A549 treated with ZK216348 at 1 μM for 4 hours (cell line): Measurements from ENCODE around the gene TUG1. TPM values are rescaled to one million over a fixed set of nuclear protein-coding genes. Genes with fewer than 3 reads are reported as not detected.

ENCODE experiments used
- total RNA-seq: library from RNA; stranded (reverse); fragments of 200-300 nt; extraction: Qiagen RNA extraction; gene quantifications from 5 replicates; pipeline ENCODE4 v1.2.3, GENCODE V29; 2022; ENCODE audit warnings: low read depth

TUG1 gene
- 23.1 to 31.1 TPM (median 29.8 TPM) in 5 replicates for total RNA-seq

DNA sequence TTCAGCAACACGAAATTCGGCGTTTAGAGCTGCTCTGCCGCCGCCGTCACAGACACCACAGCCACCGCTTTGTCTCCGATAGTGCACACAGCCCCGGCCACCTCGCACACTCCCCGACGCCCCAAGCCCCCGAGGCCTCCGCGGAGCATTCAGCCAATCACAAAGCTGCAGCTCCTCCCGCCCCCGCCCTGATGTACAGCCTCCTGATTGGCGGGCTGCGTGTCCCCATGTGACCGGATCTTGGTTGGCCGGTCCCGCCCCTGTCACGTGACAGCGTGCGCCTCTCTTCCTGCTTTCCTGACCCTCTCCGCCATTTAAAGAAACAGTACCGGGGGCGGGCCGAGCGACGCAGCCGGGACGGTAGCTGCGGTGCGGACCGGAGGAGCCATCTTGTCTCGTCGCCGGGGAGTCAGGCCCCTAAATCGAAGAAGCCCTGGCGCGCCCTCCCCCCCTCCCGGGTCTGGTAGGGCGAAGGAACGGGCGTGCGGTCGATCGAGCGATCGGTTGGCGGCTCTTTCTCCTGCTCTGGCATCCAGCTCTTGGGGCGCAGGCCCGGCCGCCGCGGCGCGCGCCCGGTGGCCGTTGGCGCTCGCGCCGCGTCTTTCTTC lies at the start of gene TUG1:
Gene TUG1, plus strand, starts transcription at position 342 of the 608 bp plus-strand sequence.

DNA sequence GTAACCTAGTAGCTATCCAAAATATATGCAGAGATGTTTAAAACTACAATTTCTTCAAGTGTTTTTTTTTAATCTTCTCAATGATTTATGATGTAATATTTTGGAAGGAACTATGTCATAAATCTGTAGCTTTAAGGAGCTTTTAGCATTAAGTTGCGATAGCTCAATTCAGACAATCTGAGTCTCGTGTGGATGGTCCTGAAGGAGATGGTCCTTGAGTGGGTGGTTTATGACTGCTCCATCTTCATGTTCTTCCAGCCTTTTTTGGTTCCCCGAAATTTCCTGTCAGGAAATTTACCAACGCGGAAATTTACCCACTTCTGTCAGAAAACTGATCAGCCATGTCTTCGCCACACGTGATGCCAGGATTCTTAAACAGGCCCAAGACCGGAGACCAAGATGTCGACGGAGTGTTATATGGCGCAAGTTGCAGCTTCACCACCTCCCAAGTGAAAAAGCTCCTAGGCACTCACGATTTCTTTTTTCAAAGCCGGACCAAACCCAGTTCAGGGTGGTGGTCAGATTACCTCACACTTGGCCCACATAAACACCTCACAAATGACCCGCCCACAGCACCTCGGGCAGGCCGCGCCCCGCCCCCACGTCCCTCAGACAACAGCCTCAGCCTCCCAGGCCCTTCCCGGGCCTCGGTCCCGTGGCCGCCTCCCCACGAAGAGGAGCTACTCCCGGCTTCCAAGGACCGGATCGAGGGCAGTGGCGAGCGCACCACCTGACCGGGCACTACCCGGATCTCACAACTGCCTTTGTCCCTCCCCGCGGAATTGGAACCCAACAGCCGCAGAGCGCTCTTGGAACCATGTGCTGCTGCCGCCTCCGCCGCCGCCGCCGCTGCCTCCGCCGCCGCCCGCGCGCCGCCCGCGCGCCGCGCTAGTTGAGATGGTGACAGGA lies 796 bp upstream of the TUG1 start, which contains the start of gene MORC2:
Gene MORC2, minus strand, starts transcription at position 760 of the 909 bp plus-strand sequence. CDS start 885 bp downstream, outside the sequence.

Other genes with a start within 250 kb of the TUG1 start
- gene MORC2, start 491 bp upstream of the TUG1 start, total RNA-seq: 12.2 to 17.5 TPM (median 14.7 TPM) in 5 replicates
- gene SMTN, start 112.1 kb downstream of the TUG1 start, total RNA-seq: 15.4 to 31.7 TPM (median 28.8 TPM) in 5 replicates
- 44.3 to 71.4 TPM (median 66.5 TPM) in 5 replicates for gene SELENOM, start 138.3 kb downstream of the TUG1 start, total RNA-seq
- 0.50 to 0.66 TPM (median 0.57 TPM) in 4 of 5 replicates, not detected in the other for gene INPP5J, start 153.7 kb downstream of the TUG1 start, total RNA-seq
- not detected in 5 replicates for gene PLA2G3, start 171.2 kb downstream of the TUG1 start, total RNA-seq
- 22.4 to 25.6 TPM (median 23.8 TPM) in 5 replicates for gene RNF185, start 190.9 kb downstream of the TUG1 start, total RNA-seq
- 7.1 to 8.6 TPM (median 7.8 TPM) in 5 replicates for gene LIMK2, start 243.0 kb downstream of the TUG1 start, total RNA-seq